ENCODE measurements around the gene KRTAP5-5.

GRCh38 chr11:1600626-1601025 is 28.9 kb upstream of the KRTAP5-5 start:
- TF ChIP-seq CTCF (IDR thresholded peaks at IDR 0.05) (no peak), POLR2A (IDR thresholded peaks at IDR 0.05) (no peak)

Measured in body of pancreas (tissue), 4 donors.